Activated CD4-positive, alpha-beta T cell treated with anti-CD3 and anti-CD28 coated beads for 24 hours (primary cell): ENCODE measurements around the gene NFASC.

ENCODE experiments used
- DNase-seq, 2 donors: peaks; one replicate each; pipeline ENCODE4 v3.0.0-alpha.2; 2020; ENCODE audit warnings: low read depth in 2 of 2

NFASC gene

GRCh38 chr1:204983136-204983535 lies 112.5 kb downstream of the NFASC start:
- DNase-seq, result no peak

GRCh38 chr1:204983881-204984280 lies 113.2 kb downstream of the NFASC start:
- no peak for DNase-seq

- no peak for DNase-seq
Measured at GRCh38 chr1:204984499-204984898, 113.8 kb downstream of the NFASC start.

GRCh38 chr1:204986181-204986580 lies 115.5 kb downstream of the NFASC start:
- no peak for DNase-seq

GRCh38 chr1:204987689-204988088 lies 117.0 kb downstream of the NFASC start:
- no peak for DNase-seq

GRCh38 chr1:204988196-204988595 lies 117.5 kb downstream of the NFASC start:
- DNase-seq, result no peak

GRCh38 chr1:204989266-204990058 lies 118.8 kb downstream of the NFASC start:
- peak; percentile 15 to 43 for DNase-seq

GRCh38 chr1:204990059-204990664 lies 119.5 kb downstream of the NFASC start:
- DNase-seq, result no peak

- no peak for DNase-seq
Measured at GRCh38 chr1:204990721-204991341, 120.2 kb downstream of the NFASC start.

GRCh38 chr1:204991342-204991844 lies 120.7 kb downstream of the NFASC start:
- no peak for DNase-seq

- no peak for DNase-seq
Measured at GRCh38 chr1:204992201-204992997, 121.7 kb downstream of the NFASC start.

- DNase-seq, result no peak
Measured at GRCh38 chr1:204992998-204993314, 122.3 kb downstream of the NFASC start.

GRCh38 chr1:204994086-204994862 lies 123.6 kb downstream of the NFASC start:
- DNase-seq, result no peak

- no peak for DNase-seq
Measured at GRCh38 chr1:204996981-204997380, 126.3 kb downstream of the NFASC start.

GRCh38 chr1:204997591-204998355 lies 127.1 kb downstream of the NFASC start:
- no peak for DNase-seq

- no peak for DNase-seq
Measured at GRCh38 chr1:205001162-205001561, 130.5 kb downstream of the NFASC start.

GRCh38 chr1:205002705-205003104 lies 132.0 kb downstream of the NFASC start:
- DNase-seq, result no peak

- DNase-seq, result no peak
Measured at GRCh38 chr1:205003358-205004131, 132.9 kb downstream of the NFASC start.

GRCh38 chr1:205004351-205004750 lies 133.7 kb downstream of the NFASC start:
- no peak for DNase-seq

GRCh38 chr1:205008896-205009295 lies 138.2 kb downstream of the NFASC start:
- no peak for DNase-seq
